Measurements from ENCODE around the gene EFCAB10.

DNA sequence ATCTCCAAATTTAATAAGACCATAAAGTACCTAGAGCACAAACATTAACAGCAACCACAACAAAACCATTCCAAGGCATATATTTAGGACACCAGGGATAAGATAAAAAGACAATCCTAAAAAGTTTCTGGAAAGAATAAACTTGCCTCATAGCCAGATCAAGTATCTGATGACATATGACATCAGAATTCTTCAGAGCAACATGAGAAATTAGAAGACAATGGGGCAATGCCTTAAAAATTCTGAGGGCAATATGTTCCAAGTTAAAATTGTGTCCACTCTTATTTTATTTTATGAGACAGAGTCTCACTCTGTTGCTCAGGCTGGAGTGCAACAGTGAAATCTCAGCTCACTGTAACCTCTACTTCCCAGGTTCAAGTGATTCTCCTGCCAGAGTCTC is 2.8 kb downstream of the EFCAB10 start:
- TF ChIP-seq ESRRA (CRISPR knock-in tag; IDR thresholded peaks at IDR 0.05; ENCODE audit: borderline replicate concordance) = no peak
- TF ChIP-seq, protein P1, sequence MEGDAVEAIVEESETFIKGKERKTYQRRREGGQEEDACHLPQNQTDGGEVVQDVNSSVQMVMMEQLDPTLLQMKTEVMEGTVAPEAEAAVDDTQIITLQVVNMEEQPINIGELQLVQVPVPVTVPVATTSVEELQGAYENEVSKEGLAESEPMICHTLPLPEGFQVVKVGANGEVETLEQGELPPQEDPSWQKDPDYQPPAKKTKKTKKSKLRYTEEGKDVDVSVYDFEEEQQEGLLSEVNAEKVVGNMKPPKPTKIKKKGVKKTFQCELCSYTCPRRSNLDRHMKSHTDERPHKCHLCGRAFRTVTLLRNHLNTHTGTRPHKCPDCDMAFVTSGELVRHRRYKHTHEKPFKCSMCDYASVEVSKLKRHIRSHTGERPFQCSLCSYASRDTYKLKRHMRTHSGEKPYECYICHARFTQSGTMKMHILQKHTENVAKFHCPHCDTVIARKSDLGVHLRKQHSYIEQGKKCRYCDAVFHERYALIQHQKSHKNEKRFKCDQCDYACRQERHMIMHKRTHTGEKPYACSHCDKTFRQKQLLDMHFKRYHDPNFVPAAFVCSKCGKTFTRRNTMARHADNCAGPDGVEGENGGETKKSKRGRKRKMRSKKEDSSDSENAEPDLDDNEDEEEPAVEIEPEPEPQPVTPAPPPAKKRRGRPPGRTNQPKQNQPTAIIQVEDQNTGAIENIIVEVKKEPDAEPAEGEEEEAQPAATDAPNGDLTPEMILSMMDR (IDR thresholded peaks at IDR 0.05) = no peak
- TF ChIP-seq, protein P2, sequence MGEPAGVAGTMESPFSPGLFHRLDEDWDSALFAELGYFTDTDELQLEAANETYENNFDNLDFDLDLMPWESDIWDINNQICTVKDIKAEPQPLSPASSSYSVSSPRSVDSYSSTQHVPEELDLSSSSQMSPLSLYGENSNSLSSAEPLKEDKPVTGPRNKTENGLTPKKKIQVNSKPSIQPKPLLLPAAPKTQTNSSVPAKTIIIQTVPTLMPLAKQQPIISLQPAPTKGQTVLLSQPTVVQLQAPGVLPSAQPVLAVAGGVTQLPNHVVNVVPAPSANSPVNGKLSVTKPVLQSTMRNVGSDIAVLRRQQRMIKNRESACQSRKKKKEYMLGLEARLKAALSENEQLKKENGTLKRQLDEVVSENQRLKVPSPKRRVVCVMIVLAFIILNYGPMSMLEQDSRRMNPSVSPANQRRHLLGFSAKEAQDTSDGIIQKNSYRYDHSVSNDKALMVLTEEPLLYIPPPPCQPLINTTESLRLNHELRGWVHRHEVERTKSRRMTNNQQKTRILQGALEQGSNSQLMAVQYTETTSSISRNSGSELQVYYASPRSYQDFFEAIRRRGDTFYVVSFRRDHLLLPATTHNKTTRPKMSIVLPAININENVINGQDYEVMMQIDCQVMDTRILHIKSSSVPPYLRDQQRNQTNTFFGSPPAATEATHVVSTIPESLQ (CRISPR knock-in tag; IDR thresholded peaks at IDR 0.05) = no peak

Measured in WTC11 (cell line).